Measurements from ENCODE around the gene TTF1. TPM values are rescaled to one million over a fixed set of nuclear protein-coding genes. Genes with fewer than 3 reads are reported as not detected.

Gene TTF1
- total and polyA plus RNA-seq, 11 donors = 13.0 to 25.2 (median 16.8) TPM

- H3K4me3 ChIP-seq = no peak overlapping the region
- H3K4me1 ChIP-seq = peaks cover 3 to 30% (median 26%) of the 10 kb centered on the region in 12 donors
- H3K27me3 ChIP-seq = no peaks in the 10 kb centered on the region
- H3K9me3 ChIP-seq = no peaks in the 10 kb centered on the region
- WGBS, 4 donors = 93 to 96% (median 95%) methylated on average over 26 of the region's 26 CpGs
- no peak for ATAC-seq
- DNase-seq = no peak
- TF ChIP-seq, protein P1, sequence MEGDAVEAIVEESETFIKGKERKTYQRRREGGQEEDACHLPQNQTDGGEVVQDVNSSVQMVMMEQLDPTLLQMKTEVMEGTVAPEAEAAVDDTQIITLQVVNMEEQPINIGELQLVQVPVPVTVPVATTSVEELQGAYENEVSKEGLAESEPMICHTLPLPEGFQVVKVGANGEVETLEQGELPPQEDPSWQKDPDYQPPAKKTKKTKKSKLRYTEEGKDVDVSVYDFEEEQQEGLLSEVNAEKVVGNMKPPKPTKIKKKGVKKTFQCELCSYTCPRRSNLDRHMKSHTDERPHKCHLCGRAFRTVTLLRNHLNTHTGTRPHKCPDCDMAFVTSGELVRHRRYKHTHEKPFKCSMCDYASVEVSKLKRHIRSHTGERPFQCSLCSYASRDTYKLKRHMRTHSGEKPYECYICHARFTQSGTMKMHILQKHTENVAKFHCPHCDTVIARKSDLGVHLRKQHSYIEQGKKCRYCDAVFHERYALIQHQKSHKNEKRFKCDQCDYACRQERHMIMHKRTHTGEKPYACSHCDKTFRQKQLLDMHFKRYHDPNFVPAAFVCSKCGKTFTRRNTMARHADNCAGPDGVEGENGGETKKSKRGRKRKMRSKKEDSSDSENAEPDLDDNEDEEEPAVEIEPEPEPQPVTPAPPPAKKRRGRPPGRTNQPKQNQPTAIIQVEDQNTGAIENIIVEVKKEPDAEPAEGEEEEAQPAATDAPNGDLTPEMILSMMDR (IDR thresholded peaks at IDR 0.05) = no peak
- TF ChIP-seq POLR2A (IDR thresholded peaks at IDR 0.05) = no peak
- H3K27ac ChIP-seq = no peak overlapping the region
- H3K36me3 ChIP-seq = peaks cover 0 to 23% (median 20%) of the 10 kb centered on the region in 9 donors
- intact Hi-C loops (cut with DNase I) = loop anchor here in 1 of 10 donors (10.0 kb wide), 1 partner anchor 48 kb away; the partner anchor contains the start of gene TTF1
Observed at GRCh38 chr9:132356324-132356924, 50.2 kb downstream of the TTF1 start.

DNA sequence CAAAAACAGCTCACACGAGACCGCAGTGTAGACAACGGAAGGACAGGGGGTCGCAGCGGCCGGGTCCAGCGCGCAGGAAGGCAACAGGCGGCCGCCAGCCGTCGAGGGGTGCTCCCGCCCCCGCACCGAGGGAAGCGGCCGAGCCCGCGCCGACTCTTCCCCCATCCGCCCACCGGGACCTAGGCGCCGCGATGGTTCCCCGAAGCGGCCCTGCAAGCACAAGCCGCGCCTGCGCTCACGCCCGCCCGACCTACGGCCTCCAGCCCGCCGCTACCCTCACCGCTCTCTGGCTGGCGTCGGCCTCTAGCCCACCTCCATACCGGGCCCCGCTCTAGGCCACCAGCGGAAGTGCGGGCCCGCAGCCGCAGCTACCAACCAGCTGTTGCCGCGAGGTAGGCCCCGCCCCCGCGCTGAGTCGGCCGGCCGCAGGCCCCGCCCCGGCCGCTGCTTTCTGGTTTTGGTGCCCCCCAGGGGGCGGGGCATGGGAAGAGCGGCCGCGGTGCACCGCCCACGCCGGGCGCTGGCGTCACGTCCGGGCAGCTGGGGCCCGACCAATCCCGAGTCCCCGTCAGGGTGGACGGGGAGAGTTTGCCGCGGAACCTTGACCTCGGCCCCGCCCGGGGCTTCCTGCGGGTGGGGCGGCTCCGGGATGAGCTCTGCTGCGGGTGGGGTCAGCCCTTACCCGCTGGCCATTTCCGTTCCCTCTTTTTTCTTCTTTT lies 51.8 kb downstream of the TTF1 start, which contains the start of gene SETX:
SETX (minus strand) TSS at position 350 of the 719 bp plus-strand sequence. CDS start 5,558 bp downstream, outside the sequence.
- intact Hi-C loops (cut with DNase I) = loop anchor here in 2 of 10 donors (2.0 to 10.0 kb wide), 3 partner anchors 18 to 50 kb away; partner anchors contain the start of gene TTF1 (in 1 of the 2)
- Histone ChIP-seq H3K27me3 (no peaks in the 10 kb centered on the region), H3K36me3 (peaks cover 0 to 39% (median 37%) of the 10 kb centered on the region in 9 donors), H3K4me3 (peak within 1 kb of the TSS; percentile 67 to 100 (median 92)), H3K9me3 (no peaks in the 10 kb centered on the region), H3K27ac (peak within 1 kb of the TSS; percentile 67 to 99 (median 94)), H3K4me1 (peaks cover 3 to 44% (median 36%) of the 10 kb centered on the region in 12 donors)
- peak; percentile 97 to 99 (median 98) for ATAC-seq
- peak; percentile 98 to 99 (median 98) for DNase-seq
- peak; percentile 82 to 96 for TF ChIP-seq POLR2A (IDR thresholded peaks at IDR 0.05)
- TF ChIP-seq, protein P1 (IDR thresholded peaks at IDR 0.05) = peak in 3 of 12 donors; percentile 5 to 26 (median 24)
- WGBS, 4 donors = 0% methylated on average over 34 to 82 of the region's 82 CpGs

GRCh38 chr9:132351404-132352045 lies 55.1 kb downstream of the TTF1 start:
- WGBS, 4 donors = 57 to 76% (median 62%) methylated on average over 3 of the region's 3 CpGs
- Histone ChIP-seq H3K4me3 (peak overlapping the region in 6 of 12 donors; percentile 12 to 49 (median 30)), H3K27ac (peak overlapping the region in 3 of 12 donors; percentile 2 to 82 (median 11)), H3K36me3 (peaks cover 0 to 71% (median 69%) of the 10 kb centered on the region in 9 donors), H3K27me3 (no peaks in the 10 kb centered on the region), H3K4me1 (peaks cover 3 to 54% (median 37%) of the 10 kb centered on the region in 12 donors), H3K9me3 (no peaks in the 10 kb centered on the region)
- no peak for TF ChIP-seq POLR2A (IDR thresholded peaks at IDR 0.05)
- TF ChIP-seq, protein P1 (IDR thresholded peaks at IDR 0.05) = no peak
- intact Hi-C loops (cut with DNase I) = loop anchor here in 2 of 10 donors (5.0 to 10.0 kb wide), 2 partner anchors 51 to 53 kb away; partner anchors contain the start of gene TTF1 (in 1 of the 2)
- DNase-seq (no peak), ATAC-seq (no peak)
